Measurements from ENCODE around the gene KRTAP4-2.
"Not testable (repeated sequence)": the region's sequence is repeated elsewhere in the genome, so short reads cannot be mapped to it uniquely, and the experiment has no call there.

KRTAP4-2 gene

DNA sequence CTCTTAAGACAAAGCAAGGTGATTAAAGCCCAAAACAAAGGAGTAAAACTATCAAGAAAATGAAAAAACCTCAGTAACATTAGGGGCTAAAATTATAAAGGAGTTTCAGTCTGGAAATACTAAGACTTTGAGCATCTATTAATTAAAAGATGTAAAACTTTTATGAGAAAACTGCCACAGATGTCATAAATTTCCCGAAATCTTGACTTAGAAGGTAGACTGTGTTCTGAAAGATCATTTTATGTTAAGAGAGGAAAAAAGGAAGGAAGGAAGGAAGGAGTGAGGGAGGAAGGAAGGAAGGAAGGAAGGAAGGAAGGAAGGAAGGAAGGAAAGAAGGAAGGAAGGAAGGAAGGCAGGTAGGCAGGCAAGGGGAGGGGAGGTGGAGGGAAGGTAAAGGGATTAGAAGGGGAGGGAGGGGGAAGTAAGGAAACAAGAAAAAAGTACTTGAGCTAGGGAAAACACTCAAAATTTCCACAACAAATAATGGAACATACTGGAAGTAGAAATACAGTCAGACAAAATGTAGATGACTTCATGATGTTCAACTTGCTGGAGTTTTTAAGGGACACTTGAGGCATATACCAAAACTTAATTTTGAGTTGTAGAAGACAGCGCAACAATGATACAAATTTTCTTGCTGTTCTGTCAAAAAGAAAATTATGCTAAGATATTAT is 30.4 kb downstream of the KRTAP4-2 start:
- DNase-seq: no peak
- TF ChIP-seq POLR2A (IDR thresholded peaks at IDR 0.05; ENCODE audit: low read length): no peak
- no peak for TF ChIP-seq GATA1 (IDR thresholded peaks at IDR 0.05; ENCODE audit: low read depth, low read length)

DNA sequence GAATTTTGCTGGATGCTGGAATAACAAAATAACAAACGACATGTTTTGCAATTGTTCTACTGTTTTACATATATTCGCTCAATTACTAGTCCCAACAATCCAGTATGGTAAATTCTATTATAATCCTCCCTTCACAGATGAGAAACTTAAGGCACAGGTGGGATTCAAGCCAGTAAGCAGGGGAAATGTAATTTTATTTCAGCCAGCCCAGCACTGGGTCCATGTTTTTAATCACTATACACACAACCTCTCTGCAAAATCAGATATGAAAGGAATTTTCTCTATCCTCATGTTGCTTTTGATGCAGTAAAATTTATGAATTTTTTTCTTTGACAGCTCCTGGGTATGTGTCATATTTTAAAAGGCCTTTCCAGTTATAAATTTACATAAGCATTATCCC is 32.8 kb downstream of the KRTAP4-2 start:
- TF ChIP-seq POLR2A (IDR thresholded peaks at IDR 0.05; ENCODE audit: low read length) (no peak), GATA1 (IDR thresholded peaks at IDR 0.05; ENCODE audit: low read depth, low read length) (no peak)
- no peak for DNase-seq

DNA sequence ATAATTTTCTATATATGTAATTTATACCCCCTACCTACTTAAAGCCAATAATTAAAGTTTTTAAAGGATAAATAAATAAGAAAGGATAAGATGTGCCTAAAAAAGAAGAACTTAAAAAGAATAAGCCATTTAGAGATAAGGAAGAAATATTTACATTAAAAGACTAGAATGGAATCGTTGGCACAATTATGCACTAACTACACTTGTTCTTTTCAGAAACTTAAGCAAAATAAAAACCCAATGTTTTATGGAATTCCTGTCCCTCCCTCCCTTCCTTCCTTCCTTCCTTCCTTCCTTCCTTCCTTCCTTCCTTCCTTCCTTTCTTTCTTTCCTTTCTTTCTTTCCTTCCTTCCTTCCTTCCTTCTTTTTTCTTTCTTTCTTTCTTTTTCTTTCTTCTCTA is 33.2 kb downstream of the KRTAP4-2 start:
- TF ChIP-seq POLR2A (IDR thresholded peaks at IDR 0.05; ENCODE audit: low read length): no peak
- TF ChIP-seq GATA1 (IDR thresholded peaks at IDR 0.05; ENCODE audit: low read depth, low read length): no peak
- DNase-seq: no peak

DNA sequence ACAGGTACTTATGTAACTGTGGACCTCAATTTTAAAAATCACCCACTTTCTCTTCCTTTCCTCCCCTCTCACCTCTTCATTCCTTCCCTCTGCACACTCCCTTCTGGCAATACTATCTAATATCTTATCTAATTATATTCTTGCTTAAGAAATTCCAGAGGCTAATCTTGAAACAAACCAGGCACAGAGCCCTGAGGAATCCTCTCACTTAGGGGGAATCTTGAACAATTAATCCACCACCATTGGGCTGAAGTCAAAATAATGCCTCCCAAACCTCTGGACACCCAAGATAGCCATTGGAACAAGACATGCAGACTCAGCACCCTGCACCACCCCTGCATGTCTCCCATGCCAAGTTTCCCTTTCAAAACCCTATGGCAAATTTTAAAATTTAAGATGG is 36.7 kb downstream of the KRTAP4-2 start:
- no peak for TF ChIP-seq POLR2A (IDR thresholded peaks at IDR 0.05; ENCODE audit: low read length)
- no peak for DNase-seq

DNA sequence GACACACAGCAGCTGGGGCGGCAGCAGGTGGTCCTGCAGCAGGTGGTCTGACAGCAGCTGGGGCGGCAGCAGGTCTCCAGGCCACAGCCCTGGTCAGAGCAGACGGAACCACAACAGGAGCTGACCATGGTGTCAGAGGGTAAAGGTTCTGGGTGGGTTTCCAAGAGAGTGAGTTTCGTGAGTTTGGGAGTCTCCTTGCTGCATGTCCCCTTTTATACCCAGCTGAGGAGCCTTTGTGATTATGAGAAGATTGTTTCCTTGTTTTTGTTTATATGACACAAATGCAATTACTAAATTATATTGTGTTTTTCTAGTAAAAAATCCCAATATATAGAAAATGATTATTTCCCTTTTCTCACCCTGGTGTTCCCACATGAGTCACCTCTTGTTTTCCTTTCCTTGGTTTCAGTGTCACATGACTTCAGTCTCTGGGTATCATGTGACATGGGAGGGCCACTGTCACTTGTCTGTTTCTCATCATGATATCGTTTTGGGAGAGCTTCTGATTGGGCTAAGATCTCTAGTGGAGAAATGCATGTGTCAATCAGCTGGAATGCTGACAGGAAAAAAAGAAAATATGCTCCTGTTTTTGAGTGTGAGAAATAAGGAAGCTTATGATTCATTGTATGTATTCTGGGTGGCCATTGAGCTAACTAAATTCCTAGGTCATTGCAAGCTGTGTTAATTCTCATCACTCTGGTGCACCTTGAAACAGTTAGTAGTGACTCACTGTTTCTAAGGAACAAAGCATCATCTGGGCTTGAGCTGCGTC is 37.5 kb downstream of the KRTAP4-2 start, which contains the start of gene KRTAP4-6:
KRTAP4-6 (minus strand) TSS at position 185 of the 772 bp plus-strand sequence; CDS start at position 128, 57 bp downstream.
- no peak for DNase-seq
- TF ChIP-seq POLR2A (IDR thresholded peaks at IDR 0.05; ENCODE audit: low read length): no peak
- TF ChIP-seq GATA1 (IDR thresholded peaks at IDR 0.05; ENCODE audit: low read depth, low read length): no peak

DNA sequence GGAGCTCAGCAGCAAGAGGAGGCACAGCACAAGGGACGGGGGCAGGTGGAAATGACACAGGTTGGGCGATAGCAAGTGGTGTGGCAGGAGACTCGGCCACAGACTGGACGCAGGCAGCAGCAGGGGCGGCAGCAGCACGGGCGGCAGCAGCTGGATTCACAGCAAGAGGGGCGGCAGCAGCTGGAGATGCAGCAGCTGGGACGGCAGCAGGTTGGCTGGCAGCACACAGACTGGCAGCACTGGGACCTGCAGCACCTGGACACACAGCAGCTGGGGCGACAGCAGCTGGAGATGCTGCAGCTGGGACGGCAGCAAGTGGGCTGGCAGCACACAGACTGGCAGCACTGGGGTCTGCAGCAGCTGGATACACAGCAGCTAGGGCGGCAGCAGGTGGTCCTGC is 38.2 kb downstream of the KRTAP4-2 start:
- DNase-seq: not testable (repeated sequence)

DNA sequence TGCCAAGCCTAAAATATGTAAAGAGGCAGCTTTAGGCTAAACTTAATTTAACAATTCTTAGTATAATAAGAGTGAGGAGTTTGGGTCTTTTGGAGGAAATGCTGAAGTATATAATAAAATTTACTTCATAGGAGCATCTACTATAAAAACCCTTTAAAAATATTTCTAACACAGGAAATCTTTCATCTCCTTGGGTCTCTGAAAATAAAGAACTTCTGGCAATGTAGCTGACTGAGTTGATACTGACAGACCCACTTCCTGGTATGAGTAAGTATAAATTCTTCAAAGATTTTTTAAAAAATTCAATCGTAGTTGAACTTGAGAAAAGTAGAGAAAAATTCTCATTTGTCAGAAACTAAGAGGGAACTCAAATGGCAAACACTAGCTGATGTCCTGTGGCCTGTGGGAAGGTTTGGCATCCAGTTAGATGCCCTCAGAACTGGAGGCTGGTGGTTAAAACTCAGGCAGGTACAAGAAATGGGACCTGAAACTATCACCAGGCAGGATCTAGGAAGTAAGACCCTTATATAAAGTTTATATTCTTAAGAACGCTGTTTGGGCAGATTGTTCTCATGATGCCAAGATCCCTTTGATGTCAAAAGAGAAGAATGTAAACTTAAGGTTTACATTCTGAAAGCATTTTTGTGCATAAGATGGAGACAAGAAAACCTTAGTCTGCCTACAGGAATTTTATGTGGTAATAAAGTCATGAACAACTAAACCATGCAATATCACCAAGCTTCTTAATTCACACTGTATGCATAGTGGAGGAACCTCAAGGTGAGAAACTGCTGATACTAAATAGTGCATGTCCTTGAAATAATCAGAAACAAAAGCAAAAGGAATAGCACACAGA is 43.9 kb downstream of the KRTAP4-2 start:
- DNase-seq: no peak
- no peak for TF ChIP-seq GATA1 (IDR thresholded peaks at IDR 0.05; ENCODE audit: low read depth, low read length)

DNA sequence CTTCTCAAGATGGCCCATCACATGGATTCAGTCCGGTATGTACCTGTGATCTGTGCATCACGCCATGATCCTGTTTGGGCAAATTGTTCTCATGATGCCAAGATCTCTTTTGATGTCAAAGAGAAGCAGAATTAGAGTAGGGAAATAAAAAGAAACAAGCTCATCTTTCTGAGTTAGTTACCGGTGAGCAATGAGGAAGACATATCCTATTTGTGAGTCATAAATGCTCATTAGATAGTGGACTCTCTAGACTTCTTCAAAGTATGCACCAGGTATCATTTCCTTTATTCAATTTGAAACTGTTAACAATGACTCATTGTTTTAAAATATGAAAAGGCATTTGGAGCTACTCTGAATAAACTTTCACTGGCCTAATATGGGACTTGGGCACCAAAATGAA is 46.0 kb downstream of the KRTAP4-2 start:
- no peak for DNase-seq
- TF ChIP-seq GATA1 (IDR thresholded peaks at IDR 0.05; ENCODE audit: low read depth, low read length): no peak
- TF ChIP-seq POLR2A (IDR thresholded peaks at IDR 0.05; ENCODE audit: low read length): no peak

Measured in erythroblast (primary cell).